ENCODE data around the gene IP6K1. TPM values are rescaled to one million over a fixed set of nuclear protein-coding genes. Genes with fewer than 3 reads are reported as not detected.
A peak's percentile ranks its signal among the peaks of the same experiment; 100 is the strongest.
"Not testable (repeated sequence)": the region's sequence is repeated elsewhere in the genome, so short reads cannot be mapped to it uniquely, and the experiment has no call there.

The IP6K1 gene
- total RNA-seq, 1 donor: 48.5 TPM

DNA sequence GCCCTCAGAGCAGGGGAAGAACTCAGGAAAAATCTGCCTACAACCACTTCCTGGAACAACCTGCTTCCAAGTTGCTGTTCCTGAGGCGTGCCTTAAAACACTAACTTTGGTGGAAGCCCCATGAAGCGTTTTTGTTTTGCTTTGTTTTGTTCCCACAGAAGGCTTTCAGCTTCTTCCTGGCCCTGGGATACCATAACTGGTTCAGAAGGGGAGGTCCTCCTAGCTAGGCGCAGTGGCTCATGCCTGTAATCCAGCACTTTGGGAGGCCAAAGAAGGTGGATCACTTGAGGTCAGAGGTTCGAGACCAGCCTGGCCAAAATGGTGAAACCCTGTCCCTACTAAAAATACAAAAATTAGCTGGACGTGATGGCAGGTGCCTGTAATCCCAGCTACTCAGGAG lies 1.2 kb upstream of the IP6K1 start:
- peaks cover 12% of the 10 kb centered on the region for H4K20me1 ChIP-seq (ENCODE audit: insufficient read depth, low read length)
- H3K79me2 ChIP-seq (ENCODE audit: insufficient read depth, low read length): peaks cover 38% of the 10 kb centered on the region
- peaks cover 5% of the 10 kb centered on the region for H3K27me3 ChIP-seq (ENCODE audit: insufficient read depth, low read length)
- peaks cover 15% of the 10 kb centered on the region for H3K4me1 ChIP-seq (ENCODE audit: insufficient read depth, low read length)
- H3K4me2 ChIP-seq (ENCODE audit: insufficient read depth, low read length): no peak overlapping the region
- peaks cover 7% of the 10 kb centered on the region for H3K36me3 ChIP-seq (ENCODE audit: insufficient read depth, low read length)
- TF ChIP-seq, protein P1, sequence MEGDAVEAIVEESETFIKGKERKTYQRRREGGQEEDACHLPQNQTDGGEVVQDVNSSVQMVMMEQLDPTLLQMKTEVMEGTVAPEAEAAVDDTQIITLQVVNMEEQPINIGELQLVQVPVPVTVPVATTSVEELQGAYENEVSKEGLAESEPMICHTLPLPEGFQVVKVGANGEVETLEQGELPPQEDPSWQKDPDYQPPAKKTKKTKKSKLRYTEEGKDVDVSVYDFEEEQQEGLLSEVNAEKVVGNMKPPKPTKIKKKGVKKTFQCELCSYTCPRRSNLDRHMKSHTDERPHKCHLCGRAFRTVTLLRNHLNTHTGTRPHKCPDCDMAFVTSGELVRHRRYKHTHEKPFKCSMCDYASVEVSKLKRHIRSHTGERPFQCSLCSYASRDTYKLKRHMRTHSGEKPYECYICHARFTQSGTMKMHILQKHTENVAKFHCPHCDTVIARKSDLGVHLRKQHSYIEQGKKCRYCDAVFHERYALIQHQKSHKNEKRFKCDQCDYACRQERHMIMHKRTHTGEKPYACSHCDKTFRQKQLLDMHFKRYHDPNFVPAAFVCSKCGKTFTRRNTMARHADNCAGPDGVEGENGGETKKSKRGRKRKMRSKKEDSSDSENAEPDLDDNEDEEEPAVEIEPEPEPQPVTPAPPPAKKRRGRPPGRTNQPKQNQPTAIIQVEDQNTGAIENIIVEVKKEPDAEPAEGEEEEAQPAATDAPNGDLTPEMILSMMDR (IDR thresholded peaks at IDR 0.05; ENCODE audit: extremely low read depth, low read depth, low read length): no peak
- no peak for DNase-seq (ENCODE audit: insufficient read length, low spot score, missing footprints)
- no peak overlapping the region for H2AFZ ChIP-seq (ENCODE audit: low read length)
- no peak overlapping the region for H3K4me3 ChIP-seq (ENCODE audit: insufficient read depth, low read length)
- no peaks in the 10 kb centered on the region for H3K9me3 ChIP-seq (ENCODE audit: low read depth, low read length)
- H3K27ac ChIP-seq (ENCODE audit: low read depth, low read length): no peak overlapping the region

DNA sequence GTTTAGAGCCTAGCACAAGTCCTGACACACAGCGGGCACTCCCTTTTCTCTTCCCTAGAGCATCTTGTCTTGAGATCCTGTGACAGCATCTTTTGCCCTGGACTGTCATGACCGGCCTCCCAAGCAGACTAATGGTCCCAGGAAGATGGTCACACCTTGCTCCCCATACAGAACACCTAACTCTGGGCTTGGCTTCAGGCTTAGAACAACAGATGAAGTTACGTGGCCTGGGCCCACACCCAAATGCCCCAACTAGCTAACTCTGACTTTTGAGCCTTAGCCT lies 781 bp upstream of the IP6K1 start:
- TF ChIP-seq, protein P1 (IDR thresholded peaks at IDR 0.05; ENCODE audit: extremely low read depth, low read depth, low read length): no peak

DNA sequence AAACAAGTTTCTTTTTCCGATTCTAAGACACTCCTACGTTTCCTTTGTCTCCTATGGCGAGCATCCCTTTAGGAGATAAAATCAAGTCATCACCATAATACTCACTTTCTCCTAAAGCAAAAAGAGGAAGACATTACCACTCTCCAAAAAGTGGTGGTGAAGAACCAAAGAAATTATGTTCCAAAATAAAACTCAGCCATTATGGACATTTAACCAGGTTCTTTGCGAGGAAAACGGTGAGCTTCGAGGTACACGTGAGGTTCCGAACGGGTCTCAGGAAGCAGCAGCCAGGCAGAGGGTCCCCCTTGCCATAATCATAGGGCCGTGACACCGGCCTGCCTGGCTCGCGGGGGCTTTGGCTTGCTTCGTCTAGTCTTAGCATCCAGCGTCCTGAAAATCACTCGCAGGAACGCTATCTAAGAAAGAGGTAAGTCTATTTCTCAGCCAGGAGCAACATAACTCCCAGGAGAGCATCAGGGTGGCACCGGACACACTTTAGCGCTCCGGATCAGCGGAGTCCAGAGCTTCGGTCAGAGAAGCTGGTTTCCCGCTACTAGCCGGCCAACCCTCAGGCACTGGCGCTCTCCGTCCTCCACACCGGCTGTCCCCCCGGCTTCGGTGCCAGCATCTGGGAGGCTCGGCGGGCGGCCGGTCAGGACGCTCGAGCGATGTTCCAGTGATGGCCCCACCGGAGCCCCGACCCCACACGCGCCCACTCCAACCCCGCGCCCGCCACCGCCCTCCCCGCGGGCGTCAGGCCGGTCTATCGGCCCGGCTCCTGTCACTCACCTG lies 581 bp downstream of the IP6K1 start:
- peak; percentile 84 for DNase-seq (ENCODE audit: insufficient read length, low spot score, missing footprints)
- H3K79me2 ChIP-seq (ENCODE audit: insufficient read depth, low read length): peaks cover 56% of the 10 kb centered on the region
- H3K4me2 ChIP-seq (ENCODE audit: insufficient read depth, low read length): peak overlapping the region; percentile 85
- H3K4me1 ChIP-seq (ENCODE audit: insufficient read depth, low read length): peaks cover 15% of the 10 kb centered on the region
- peak overlapping the region; percentile 80 for H3K27ac ChIP-seq (ENCODE audit: low read depth, low read length)
- H3K4me3 ChIP-seq (ENCODE audit: insufficient read depth, low read length): peak overlapping the region; percentile 87
- peak overlapping the region; percentile 84 for H2AFZ ChIP-seq (ENCODE audit: low read length)
- peaks cover 17% of the 10 kb centered on the region for H3K36me3 ChIP-seq (ENCODE audit: insufficient read depth, low read length)
- H3K9me3 ChIP-seq (ENCODE audit: low read depth, low read length): no peaks in the 10 kb centered on the region
- H4K20me1 ChIP-seq (ENCODE audit: insufficient read depth, low read length): peaks cover 15% of the 10 kb centered on the region
- TF ChIP-seq, protein P1 (IDR thresholded peaks at IDR 0.05; ENCODE audit: extremely low read depth, low read depth, low read length): no peak
- peaks cover 5% of the 10 kb centered on the region for H3K27me3 ChIP-seq (ENCODE audit: insufficient read depth, low read length)

More for the DNA sequence above, 781 bp upstream of the IP6K1 start:
- Histone ChIP-seq H3K36me3 (ENCODE audit: insufficient read depth, low read length) (peaks cover 7% of the 10 kb centered on the region), H4K20me1 (ENCODE audit: insufficient read depth, low read length) (peaks cover 15% of the 10 kb centered on the region), H3K27ac (ENCODE audit: low read depth, low read length) (peak overlapping the region; percentile 80), H3K4me3 (ENCODE audit: insufficient read depth, low read length) (peak overlapping the region; percentile 87), H3K4me2 (ENCODE audit: insufficient read depth, low read length) (peak overlapping the region; percentile 85), H3K9me3 (ENCODE audit: low read depth, low read length) (no peaks in the 10 kb centered on the region), H3K4me1 (ENCODE audit: insufficient read depth, low read length) (peaks cover 15% of the 10 kb centered on the region), H3K79me2 (ENCODE audit: insufficient read depth, low read length) (peaks cover 42% of the 10 kb centered on the region), H2AFZ (ENCODE audit: low read length) (peak overlapping the region; percentile 96), H3K27me3 (ENCODE audit: insufficient read depth, low read length) (peaks cover 5% of the 10 kb centered on the region)
- DNase-seq (ENCODE audit: insufficient read length, low spot score, missing footprints): peak; percentile 47

DNA sequence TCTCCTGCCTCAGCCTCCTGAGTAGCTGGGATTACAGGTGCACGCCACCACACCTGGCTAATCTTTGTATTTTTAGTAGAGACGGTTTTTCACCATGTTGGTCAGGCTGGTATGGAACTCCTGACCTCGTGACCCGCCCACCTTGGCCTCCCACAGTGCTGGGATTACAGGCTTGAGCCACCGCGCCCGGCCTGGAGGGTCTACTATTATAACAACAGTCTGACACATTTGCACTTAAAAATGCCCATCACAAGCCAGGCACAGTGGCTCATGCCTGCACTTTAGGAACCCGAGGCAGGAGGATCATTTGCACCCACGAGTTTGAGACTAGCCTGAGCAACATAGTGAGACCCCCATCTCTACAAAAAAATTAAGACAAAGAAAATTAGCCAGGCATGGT lies 4.1 kb downstream of the IP6K1 start:
- H3K79me2 ChIP-seq (ENCODE audit: insufficient read depth, low read length): peaks cover 89% of the 10 kb centered on the region
- H4K20me1 ChIP-seq (ENCODE audit: insufficient read depth, low read length): peaks cover 37% of the 10 kb centered on the region
- H3K4me1 ChIP-seq (ENCODE audit: insufficient read depth, low read length): peaks cover 19% of the 10 kb centered on the region
- not testable (repeated sequence) for H3K4me3 ChIP-seq (ENCODE audit: insufficient read depth, low read length); H3K9me3 ChIP-seq (ENCODE audit: low read depth, low read length); H3K27ac ChIP-seq (ENCODE audit: low read depth, low read length); H2AFZ ChIP-seq (ENCODE audit: low read length); H3K4me2 ChIP-seq (ENCODE audit: insufficient read depth, low read length); DNase-seq (ENCODE audit: insufficient read length, low spot score, missing footprints); H3K27me3 ChIP-seq (ENCODE audit: insufficient read depth, low read length)
- peaks cover 32% of the 10 kb centered on the region for H3K36me3 ChIP-seq (ENCODE audit: insufficient read depth, low read length)

Measured in osteoblast (primary cell).